22Rv1 (cell line): ENCODE results near the gene C12orf76.

ENCODE experiments used
- ZFX ChIP-seq: fragments of 450-650 bp; IDR thresholded peaks from 2 replicates; pipeline ENCODE4 v1.6.1; 2017; ENCODE audit warnings: antibody characterized with exemption, borderline replicate concordance
- TF ChIP-seq, protein P1 (sequence below): fragments of 450-650 bp; IDR thresholded peaks from 2 replicates; pipeline ENCODE4 v1.5.1; 2017; ENCODE audit warnings: mild to moderate bottlenecking

DNA sequence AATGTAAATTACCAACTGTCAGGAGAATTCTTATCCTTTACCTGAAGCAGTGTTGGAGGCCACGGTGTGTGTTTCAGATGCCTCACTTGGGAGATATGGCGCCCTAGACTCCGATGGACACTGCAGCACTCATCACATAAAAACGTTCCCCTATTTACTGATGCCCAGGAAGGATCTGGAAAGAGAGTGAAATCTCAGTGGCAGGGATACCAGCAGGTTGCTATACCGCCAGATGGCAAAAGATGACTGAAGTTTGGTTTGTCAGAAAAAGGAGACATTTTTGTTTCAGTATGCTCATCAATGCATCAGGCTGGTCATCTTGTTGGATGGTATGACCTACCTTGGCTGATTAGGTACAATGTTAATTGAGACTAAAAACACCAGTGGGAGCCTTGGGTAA is 56.7 kb downstream of the C12orf76 start:
- TF ChIP-seq, protein P1, sequence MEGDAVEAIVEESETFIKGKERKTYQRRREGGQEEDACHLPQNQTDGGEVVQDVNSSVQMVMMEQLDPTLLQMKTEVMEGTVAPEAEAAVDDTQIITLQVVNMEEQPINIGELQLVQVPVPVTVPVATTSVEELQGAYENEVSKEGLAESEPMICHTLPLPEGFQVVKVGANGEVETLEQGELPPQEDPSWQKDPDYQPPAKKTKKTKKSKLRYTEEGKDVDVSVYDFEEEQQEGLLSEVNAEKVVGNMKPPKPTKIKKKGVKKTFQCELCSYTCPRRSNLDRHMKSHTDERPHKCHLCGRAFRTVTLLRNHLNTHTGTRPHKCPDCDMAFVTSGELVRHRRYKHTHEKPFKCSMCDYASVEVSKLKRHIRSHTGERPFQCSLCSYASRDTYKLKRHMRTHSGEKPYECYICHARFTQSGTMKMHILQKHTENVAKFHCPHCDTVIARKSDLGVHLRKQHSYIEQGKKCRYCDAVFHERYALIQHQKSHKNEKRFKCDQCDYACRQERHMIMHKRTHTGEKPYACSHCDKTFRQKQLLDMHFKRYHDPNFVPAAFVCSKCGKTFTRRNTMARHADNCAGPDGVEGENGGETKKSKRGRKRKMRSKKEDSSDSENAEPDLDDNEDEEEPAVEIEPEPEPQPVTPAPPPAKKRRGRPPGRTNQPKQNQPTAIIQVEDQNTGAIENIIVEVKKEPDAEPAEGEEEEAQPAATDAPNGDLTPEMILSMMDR, result no peak
- TF ChIP-seq ZFX, result no peak
